ENCODE results near the gene PRRG3. TPM values are rescaled to one million over a fixed set of nuclear protein-coding genes. Genes with fewer than 3 reads are reported as not detected.

The PRRG3 gene
- total RNA-seq, 1 donor from 2014 or later: not detected

DNA sequence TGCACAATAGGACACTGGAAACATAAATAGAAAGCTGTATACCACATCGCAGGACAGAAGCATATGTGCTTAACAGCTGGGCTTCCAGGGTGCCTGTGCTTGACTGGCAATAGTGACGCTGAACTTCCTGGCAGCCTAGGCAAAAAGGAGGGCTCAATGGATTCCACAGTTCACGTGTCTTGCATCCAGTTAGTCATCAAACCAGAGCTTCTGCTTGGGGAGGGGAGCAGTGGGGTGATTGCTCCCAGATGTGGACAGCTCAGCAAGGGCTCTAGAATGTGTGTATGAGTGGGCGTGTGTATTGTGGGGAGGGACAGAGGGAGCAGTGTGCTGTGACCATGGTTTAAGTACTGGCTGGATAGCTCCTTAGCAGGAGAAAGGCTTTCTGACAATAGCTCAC, 2.3 kb downstream of the PRRG3 start:
- TF ChIP-seq, protein P1, sequence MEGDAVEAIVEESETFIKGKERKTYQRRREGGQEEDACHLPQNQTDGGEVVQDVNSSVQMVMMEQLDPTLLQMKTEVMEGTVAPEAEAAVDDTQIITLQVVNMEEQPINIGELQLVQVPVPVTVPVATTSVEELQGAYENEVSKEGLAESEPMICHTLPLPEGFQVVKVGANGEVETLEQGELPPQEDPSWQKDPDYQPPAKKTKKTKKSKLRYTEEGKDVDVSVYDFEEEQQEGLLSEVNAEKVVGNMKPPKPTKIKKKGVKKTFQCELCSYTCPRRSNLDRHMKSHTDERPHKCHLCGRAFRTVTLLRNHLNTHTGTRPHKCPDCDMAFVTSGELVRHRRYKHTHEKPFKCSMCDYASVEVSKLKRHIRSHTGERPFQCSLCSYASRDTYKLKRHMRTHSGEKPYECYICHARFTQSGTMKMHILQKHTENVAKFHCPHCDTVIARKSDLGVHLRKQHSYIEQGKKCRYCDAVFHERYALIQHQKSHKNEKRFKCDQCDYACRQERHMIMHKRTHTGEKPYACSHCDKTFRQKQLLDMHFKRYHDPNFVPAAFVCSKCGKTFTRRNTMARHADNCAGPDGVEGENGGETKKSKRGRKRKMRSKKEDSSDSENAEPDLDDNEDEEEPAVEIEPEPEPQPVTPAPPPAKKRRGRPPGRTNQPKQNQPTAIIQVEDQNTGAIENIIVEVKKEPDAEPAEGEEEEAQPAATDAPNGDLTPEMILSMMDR (IDR thresholded peaks at IDR 0.05; ENCODE audit: insufficient read depth, low read length, severe bottlenecking): no peak
- DNase-seq (ENCODE audit: low read depth) (no peak), FAIRE-seq (no peak)
- Histone ChIP-seq H3K4me3 (ENCODE audit: low read depth, low read length) (no peak overlapping the region), H3K27me3 (ENCODE audit: control insufficient read depth, insufficient read depth, low read length) (no peaks in the 10 kb centered on the region), H3K36me3 (ENCODE audit: control insufficient read depth, insufficient read depth, low read length) (no peaks in the 10 kb centered on the region)

DNA sequence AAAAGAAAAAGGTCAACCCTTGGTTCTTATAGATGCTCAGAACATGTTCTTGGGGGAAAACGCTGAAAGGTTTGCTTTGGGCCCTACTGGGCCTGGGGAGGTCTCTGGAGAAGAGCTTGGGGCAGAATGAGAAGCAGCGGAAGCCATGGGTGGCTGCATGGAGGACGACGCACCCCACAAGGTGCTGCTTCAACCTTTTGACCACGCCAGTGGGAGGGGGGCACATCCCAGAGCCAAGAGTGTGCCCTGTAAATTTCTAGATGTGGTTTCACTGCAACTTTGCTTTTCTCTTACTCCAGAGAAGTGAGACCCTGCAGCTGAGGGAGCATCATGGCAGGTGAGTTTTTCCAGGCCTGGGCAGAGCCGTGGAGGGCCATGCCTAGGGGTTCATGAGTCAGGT, 3.2 kb downstream of the PRRG3 start:
- no peaks in the 10 kb centered on the region for H3K27me3 ChIP-seq (ENCODE audit: control insufficient read depth, insufficient read depth, low read length)
- no peaks in the 10 kb centered on the region for H3K36me3 ChIP-seq (ENCODE audit: control insufficient read depth, insufficient read depth, low read length)
- TF ChIP-seq, protein P1 (IDR thresholded peaks at IDR 0.05; ENCODE audit: insufficient read depth, low read length, severe bottlenecking): no peak
- no peak for FAIRE-seq
- DNase-seq (ENCODE audit: low read depth): no peak
- no peak overlapping the region for H3K4me3 ChIP-seq (ENCODE audit: low read depth, low read length)

DNA sequence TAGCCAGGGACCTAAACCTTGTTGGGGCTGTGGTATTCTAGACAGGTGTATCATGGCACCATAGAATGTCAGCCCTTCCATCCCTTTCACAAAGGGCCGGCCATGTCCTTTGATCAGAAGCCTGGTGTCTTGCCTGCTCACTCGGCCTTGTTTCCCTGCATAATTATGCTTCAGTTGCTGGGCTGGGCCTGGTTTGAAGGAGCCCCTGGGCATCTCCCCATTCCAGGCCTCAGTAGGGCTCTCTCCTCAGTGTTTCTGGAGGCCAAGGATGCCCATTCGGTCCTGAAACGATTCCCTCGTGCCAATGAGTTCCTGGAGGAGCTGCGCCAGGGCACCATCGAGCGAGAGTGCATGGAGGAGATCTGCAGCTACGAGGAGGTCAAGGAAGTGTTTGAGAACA, 4.5 kb downstream of the PRRG3 start:
- TF ChIP-seq, protein P1 (IDR thresholded peaks at IDR 0.05; ENCODE audit: insufficient read depth, low read length, severe bottlenecking): no peak
- no peaks in the 10 kb centered on the region for H3K27me3 ChIP-seq (ENCODE audit: control insufficient read depth, insufficient read depth, low read length)
- FAIRE-seq (no peak), DNase-seq (ENCODE audit: low read depth) (no peak)
- no peaks in the 10 kb centered on the region for H3K36me3 ChIP-seq (ENCODE audit: control insufficient read depth, insufficient read depth, low read length)
- H3K4me3 ChIP-seq (ENCODE audit: low read depth, low read length): no peak overlapping the region

DNA sequence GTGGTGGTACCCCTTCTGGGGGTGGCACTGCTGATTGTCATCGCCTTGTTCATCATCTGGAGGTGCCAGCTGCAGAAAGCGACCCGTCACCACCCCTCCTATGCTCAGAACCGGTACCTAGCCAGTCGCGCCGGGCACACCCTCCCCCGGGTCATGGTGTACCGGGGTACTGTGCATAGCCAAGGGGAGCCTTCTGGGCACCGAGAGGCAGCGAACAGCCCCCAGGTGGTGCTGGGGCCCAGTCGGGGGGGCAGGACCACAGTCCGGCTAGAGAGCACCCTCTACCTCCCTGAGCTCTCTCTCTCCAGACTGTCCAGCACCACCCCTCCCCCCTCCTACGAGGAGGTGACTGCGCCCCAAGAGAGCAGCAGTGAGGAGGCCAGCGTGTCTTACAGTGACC, 5.3 kb downstream of the PRRG3 start:
- TF ChIP-seq, protein P1 (IDR thresholded peaks at IDR 0.05; ENCODE audit: insufficient read depth, low read length, severe bottlenecking): no peak
- FAIRE-seq (no peak), DNase-seq (ENCODE audit: low read depth) (no peak)
- no peak overlapping the region for H3K4me3 ChIP-seq (ENCODE audit: low read depth, low read length)
- no peaks in the 10 kb centered on the region for H3K36me3 ChIP-seq (ENCODE audit: control insufficient read depth, insufficient read depth, low read length)
- H3K27me3 ChIP-seq (ENCODE audit: control insufficient read depth, insufficient read depth, low read length): no peaks in the 10 kb centered on the region

DNA sequence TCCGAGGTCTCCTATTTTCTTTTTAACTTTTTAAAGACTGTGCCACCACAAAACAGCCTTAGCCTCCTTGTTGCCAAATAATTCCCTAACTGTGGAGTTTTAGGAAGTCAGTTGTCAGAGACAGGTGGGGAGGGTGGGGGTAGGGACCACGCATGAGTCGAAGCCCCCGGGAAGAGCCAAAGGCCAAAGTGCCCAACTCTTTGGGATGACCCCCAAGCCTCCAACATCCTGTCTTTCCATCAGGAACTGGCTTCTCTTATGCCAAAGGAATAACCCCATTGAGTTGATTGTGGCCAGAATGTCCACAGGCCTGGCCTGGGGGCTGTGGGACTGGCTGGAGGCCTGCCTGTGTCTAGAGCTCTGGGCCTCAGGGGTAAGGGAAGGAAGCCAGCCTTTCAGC, 5.8 kb downstream of the PRRG3 start:
- Histone ChIP-seq H3K27me3 (ENCODE audit: control insufficient read depth, insufficient read depth, low read length) (no peaks in the 10 kb centered on the region), H3K4me3 (ENCODE audit: low read depth, low read length) (no peak overlapping the region), H3K36me3 (ENCODE audit: control insufficient read depth, insufficient read depth, low read length) (no peaks in the 10 kb centered on the region)
- DNase-seq (ENCODE audit: low read depth): no peak
- FAIRE-seq: no peak
- TF ChIP-seq, protein P1 (IDR thresholded peaks at IDR 0.05; ENCODE audit: insufficient read depth, low read length, severe bottlenecking): no peak

DNA sequence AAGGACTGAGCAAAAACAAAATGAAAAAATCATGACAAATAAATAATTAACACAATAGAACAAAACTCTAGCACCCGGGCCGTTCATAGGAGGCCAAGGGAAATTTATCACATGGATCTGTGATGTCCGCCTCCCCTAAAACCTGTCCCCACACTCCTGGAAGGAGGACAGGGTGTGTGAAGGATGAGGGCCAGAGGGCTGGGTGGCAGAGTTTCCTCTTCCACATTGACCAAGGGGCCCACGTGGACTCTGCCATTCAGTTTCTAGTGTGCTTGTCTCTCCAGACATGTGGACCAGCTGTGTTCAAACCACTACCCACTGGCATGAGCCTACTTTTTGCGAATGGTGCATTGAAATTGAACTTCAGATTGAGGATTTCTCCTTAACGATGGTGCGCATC, 6.3 kb downstream of the PRRG3 start:
- no peaks in the 10 kb centered on the region for H3K36me3 ChIP-seq (ENCODE audit: control insufficient read depth, insufficient read depth, low read length)
- DNase-seq (ENCODE audit: low read depth) (no peak), FAIRE-seq (no peak)
- no peak overlapping the region for H3K4me3 ChIP-seq (ENCODE audit: low read depth, low read length)
- TF ChIP-seq, protein P1 (IDR thresholded peaks at IDR 0.05; ENCODE audit: insufficient read depth, low read length, severe bottlenecking): no peak
- no peaks in the 10 kb centered on the region for H3K27me3 ChIP-seq (ENCODE audit: control insufficient read depth, insufficient read depth, low read length)
